Calu3 (cell line): ENCODE results near the gene MCC. TPM values are rescaled to one million over a fixed set of nuclear protein-coding genes. Genes with fewer than 3 reads are reported as not detected.

Experiments
- BruUV-seq: library from RNA; stranded (reverse); fragments of 400-500 nt; replicated peaks from 2 replicates; lab custom pipeline; 2021; lab: Mats Ljungman, UMichigan
- CTCF ChIA-PET: fragments of 300-600 bp; sonication (Branson Sonifier 250); formaldehyde crosslinking; loops from one replicate; lab custom pipeline; 2022; ENCODE audit warnings: antibody characterized with exemption; lab: Charles Lee
- DNase-seq: peaks from one replicate; pipeline ENCODE4 v3.0.0; 2022
- H3K27ac Mint-ChIP-seq: one replicate; pipeline ENCODE4 v1.8.0; 2022; ENCODE audit warnings: mixed read lengths; ENCODE audit not compliant: unreplicated experiment
- H3K27me3 Mint-ChIP-seq: one replicate; pipeline ENCODE4 v1.8.0; 2022; ENCODE audit warnings: mixed read lengths; ENCODE audit not compliant: unreplicated experiment
- H3K36me3 Mint-ChIP-seq: one replicate; pipeline ENCODE4 v1.8.0; 2022; ENCODE audit warnings: mild to moderate bottlenecking, moderate library complexity, mixed read lengths; ENCODE audit not compliant: insufficient read depth, unreplicated experiment
- H3K4me1 Mint-ChIP-seq: one replicate; pipeline ENCODE4 v1.8.0; 2022; ENCODE audit warnings: mild to moderate bottlenecking, low read depth, mixed read lengths; ENCODE audit not compliant: unreplicated experiment
- H3K4me3 Mint-ChIP-seq: one replicate; pipeline ENCODE4 v1.8.0; 2022; ENCODE audit warnings: mild to moderate bottlenecking, low read depth, moderate library complexity, mixed read lengths; ENCODE audit not compliant: unreplicated experiment
- H3K9me3 Mint-ChIP-seq: one replicate; pipeline ENCODE4 v1.8.0; 2022; ENCODE audit warnings: low read depth, mixed read lengths; ENCODE audit not compliant: unreplicated experiment
- CTCF ChIP-seq: fragments of 200-600 bp; IDR thresholded peaks from one replicate; pipeline ENCODE4 v1.8.0; 2022; ENCODE audit warnings: antibody characterized with exemption; ENCODE audit not compliant: unreplicated experiment
- intact Hi-C: fragments of 100-400 bp; cut with micrococcal nuclease; formaldehyde crosslinking; loops from one replicate; pipeline ENCODE4 v1.10.0; 2022; ENCODE audit not compliant: unreplicated experiment
- total RNA-seq: library from RNA; stranded (reverse); gene quantifications from 2 replicates; pipeline ENCODE4 v1.2.3, GENCODE V29; 2022

The MCC gene
- total RNA-seq, 1 experiment from 2014 or later: 2.8 TPM

DNA sequence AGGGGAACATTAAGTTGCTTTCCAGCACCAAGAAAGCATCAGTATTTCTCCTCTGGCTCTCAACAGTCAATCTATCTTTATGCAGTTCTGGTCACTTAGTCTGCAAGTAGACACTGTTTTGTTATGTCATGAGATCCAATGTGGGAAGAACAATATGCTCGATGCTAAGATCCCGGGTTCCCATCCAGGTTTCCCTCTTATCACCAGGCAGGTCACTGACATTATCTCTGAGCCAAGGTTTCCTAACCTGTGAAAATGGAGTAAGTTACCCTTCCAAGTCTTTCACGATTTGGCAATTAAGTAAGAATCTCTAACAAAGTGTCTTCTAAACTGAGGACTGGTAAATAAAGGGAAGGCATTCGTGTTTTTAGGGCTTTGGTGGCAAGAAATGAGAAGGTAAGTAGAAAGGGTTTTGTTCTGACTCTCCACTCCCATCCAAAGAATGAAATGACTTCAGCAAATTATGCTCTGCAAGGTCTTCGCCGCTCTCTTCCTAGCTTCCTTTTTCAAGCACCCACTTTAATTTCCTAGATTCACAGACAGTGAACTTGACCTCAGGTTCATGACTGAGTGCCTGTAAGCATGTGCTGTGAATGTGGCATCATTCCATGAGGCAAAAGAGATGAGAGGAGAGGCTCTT is 425.3 kb downstream of the MCC start:
- no peaks in the 10 kb centered on the region for H3K4me1 Mint-ChIP-seq
- H3K27me3 Mint-ChIP-seq: no peaks in the 10 kb centered on the region
- BruUV-seq: no TSS peak
- no peaks in the 10 kb centered on the region for H3K9me3 Mint-ChIP-seq
- DNase-seq: no peak
- no peak overlapping the region for H3K4me3 Mint-ChIP-seq
- no peak overlapping the region for H3K27ac Mint-ChIP-seq
- intact Hi-C loops: no loop called here
- CTCF ChIA-PET: no interaction called here
- no peak for TF ChIP-seq CTCF
- H3K36me3 Mint-ChIP-seq: no peaks in the 10 kb centered on the region

DNA sequence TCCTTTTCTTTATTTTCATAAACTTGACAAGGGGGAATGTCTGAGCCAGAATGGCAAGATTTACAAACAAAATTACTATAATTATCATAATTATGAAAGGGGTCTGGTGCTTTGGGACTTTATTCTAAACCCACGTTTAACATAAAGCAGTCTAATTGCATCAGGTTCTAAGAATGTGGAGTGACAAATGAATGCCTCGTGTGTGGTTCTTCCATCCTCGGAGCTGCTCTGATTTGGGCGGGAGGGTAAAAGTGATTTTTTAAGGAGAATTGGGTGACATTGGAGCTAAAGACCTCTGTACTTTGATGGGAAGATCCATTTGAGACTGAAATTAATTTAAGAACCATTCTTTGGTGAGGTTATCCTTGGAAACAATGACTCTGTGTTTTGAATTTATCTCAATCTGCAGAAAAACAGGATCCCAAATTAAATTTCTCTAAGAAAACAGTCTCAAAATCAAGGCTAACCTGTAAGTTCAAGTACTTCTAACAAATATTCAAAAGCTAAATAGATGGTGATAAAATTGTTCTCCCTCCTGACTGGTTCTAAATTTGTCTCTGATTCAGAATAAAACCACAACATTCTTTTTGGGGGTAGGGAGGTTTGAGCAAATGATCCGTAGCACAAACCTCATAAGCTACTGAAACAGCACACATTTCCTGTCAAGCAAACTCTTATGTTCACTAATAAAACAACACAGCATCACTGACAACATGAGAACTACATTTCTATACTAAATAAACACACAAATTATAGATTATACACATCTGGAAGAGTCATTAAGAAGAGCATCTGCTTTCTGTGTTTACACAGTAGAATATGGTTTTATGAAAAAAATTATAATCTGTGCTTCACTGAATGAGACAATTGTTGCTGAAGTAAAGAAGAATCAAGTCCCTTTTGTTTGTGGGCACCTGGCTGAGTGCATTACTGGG is 426.1 kb downstream of the MCC start:
- intact Hi-C loops: no loop called here
- Mint-ChIP-seq H3K4me1 (no peaks in the 10 kb centered on the region), H3K4me3 (no peak overlapping the region), H3K27me3 (no peaks in the 10 kb centered on the region), H3K27ac (no peak overlapping the region), H3K9me3 (no peaks in the 10 kb centered on the region), H3K36me3 (no peaks in the 10 kb centered on the region)
- no peak for TF ChIP-seq CTCF
- CTCF ChIA-PET: no interaction called here
- no peak for DNase-seq
- no TSS peak for BruUV-seq

DNA sequence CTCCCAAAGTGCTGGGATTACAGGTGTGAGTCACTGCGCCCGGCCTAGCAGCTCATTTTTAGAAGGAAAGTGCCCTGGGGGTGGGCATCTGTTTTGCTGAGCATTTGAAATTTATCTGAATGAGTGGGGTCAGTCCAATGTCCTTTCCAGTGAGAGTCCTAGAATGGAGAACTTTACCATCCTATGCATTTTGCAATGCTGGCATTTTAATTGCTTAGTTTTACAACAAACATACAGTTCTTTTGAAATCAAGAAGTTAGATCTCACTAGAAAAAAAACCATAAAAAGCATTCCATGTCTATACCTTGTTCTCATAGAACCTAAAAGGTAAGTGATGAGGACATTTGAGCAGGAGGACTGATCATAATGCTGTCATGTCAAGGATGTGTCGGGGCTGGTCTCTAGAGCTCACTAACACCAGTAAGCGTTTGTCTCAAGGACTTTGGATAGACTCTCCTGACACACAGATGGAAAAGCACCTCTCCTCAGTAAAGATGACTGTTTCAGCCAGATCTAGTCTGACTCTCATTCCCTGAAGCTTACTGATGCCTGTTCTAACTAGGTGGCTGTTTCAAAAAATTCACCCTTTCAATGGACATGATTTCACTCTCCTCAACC is 427.7 kb downstream of the MCC start:
- TF ChIP-seq CTCF: no peak
- intact Hi-C loops: no loop called here
- Mint-ChIP-seq H3K4me1 (no peaks in the 10 kb centered on the region), H3K4me3 (no peak overlapping the region), H3K27me3 (no peaks in the 10 kb centered on the region), H3K27ac (no peak overlapping the region), H3K9me3 (no peaks in the 10 kb centered on the region), H3K36me3 (no peaks in the 10 kb centered on the region)
- CTCF ChIA-PET: no interaction called here
- no TSS peak for BruUV-seq
- no peak for DNase-seq

DNA sequence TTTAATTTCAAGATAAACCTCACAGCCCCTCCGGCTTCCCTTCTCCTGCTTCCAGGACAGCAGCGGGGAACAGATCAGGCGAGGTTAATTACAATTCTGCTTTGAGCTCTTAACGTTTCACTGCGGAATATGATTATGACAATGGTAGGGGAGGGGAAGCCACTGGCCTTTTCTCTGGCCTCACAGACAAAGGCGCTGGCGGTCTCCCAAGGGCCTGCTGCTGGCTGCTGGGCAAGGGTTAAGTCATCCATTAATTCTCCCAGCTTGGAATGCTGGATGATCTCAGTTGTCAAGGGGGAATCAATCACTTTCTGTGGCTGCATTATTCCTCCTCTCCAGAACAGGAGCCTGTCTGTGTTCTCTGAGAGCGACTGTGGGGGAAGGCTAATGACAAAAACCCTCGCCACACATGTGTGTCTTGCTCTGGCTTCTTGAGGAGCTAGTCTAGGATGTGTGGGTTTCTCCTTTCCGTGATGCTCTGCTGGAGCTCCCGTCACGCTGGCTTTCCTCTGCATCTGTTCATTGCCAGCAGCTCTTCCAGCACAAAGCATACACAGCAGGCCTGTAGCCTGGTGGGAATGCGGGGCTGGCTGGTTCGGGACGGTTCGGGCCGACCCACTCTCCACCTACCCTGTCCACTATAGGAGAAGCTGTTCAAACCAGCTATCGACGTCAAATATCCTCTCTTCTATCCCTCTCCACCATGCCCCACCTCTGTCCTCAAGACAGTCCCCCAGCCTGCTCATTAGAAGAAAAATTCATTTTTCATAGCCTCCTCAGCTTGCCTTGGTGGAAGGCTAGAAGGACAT is 428.8 kb downstream of the MCC start:
- H3K27me3 Mint-ChIP-seq: no peaks in the 10 kb centered on the region
- H3K4me1 Mint-ChIP-seq: no peaks in the 10 kb centered on the region
- no peak for DNase-seq
- no TSS peak for BruUV-seq
- H3K27ac Mint-ChIP-seq: no peak overlapping the region
- H3K36me3 Mint-ChIP-seq: no peaks in the 10 kb centered on the region
- no peak overlapping the region for H3K4me3 Mint-ChIP-seq
- intact Hi-C loops: no loop called here
- H3K9me3 Mint-ChIP-seq: no peaks in the 10 kb centered on the region
- CTCF ChIA-PET: interaction anchor here (0.6 kb wide), 1 partner anchor 420 kb away, joined by 3 read pairs; no protein-coding TSS in a partner anchor
- no peak for TF ChIP-seq CTCF
